Suppressor macrophage treated with lipopolysaccharide for 1 hour (primary cell): ENCODE measurements around the gene TSPAN7.

Experiments
- DNase-seq, 3 donors: peaks; one replicate each; pipeline ENCODE4 v3.0.0-alpha.2; 2020 to 2022

TSPAN7 gene

GRCh38 chrX:38649674-38650647 is 88.6 kb downstream of the TSPAN7 start:
- DNase-seq = no peak

GRCh38 chrX:38651625-38652601 is 90.6 kb downstream of the TSPAN7 start:
- no peak for DNase-seq

GRCh38 chrX:38652934-38653442 is 91.6 kb downstream of the TSPAN7 start:
- no peak for DNase-seq

- DNase-seq = peak; percentile 35 to 58 (median 46)
Measured at GRCh38 chrX:38654302-38654701, 93.0 kb downstream of the TSPAN7 start.

GRCh38 chrX:38656350-38656915 is 95.1 kb downstream of the TSPAN7 start:
- no peak for DNase-seq

- no peak for DNase-seq
Measured at GRCh38 chrX:38657562-38657961, 96.2 kb downstream of the TSPAN7 start.

- DNase-seq = no peak
Measured at GRCh38 chrX:38660395-38661102, 99.2 kb downstream of the TSPAN7 start.

- no peak for DNase-seq
Measured at GRCh38 chrX:38661103-38661441, 99.7 kb downstream of the TSPAN7 start.

- no peak for DNase-seq
Measured at GRCh38 chrX:38661561-38661960, 100.2 kb downstream of the TSPAN7 start.

GRCh38 chrX:38662640-38663039 is 101.3 kb downstream of the TSPAN7 start:
- DNase-seq = peak in 2 of 3 donors; percentile 24 to 25

GRCh38 chrX:38664285-38664684 is 102.9 kb downstream of the TSPAN7 start:
- DNase-seq = peak; percentile 35 to 61 (median 43)

- no peak for DNase-seq
Measured at GRCh38 chrX:38666909-38667308, 105.6 kb downstream of the TSPAN7 start.

- no peak for DNase-seq
Measured at GRCh38 chrX:38668771-38669170, 107.4 kb downstream of the TSPAN7 start.

GRCh38 chrX:38669428-38669827 is 108.1 kb downstream of the TSPAN7 start:
- peak; percentile 38 to 62 (median 50) for DNase-seq

- no peak for DNase-seq
Measured at GRCh38 chrX:38672646-38673045, 111.3 kb downstream of the TSPAN7 start.

GRCh38 chrX:38675856-38676255 is 114.5 kb downstream of the TSPAN7 start:
- DNase-seq = peak; percentile 53 to 69 (median 65)

GRCh38 chrX:38678183-38678582 is 116.8 kb downstream of the TSPAN7 start:
- no peak for DNase-seq

- peak; percentile 10 to 34 (median 21) for DNase-seq
Measured at GRCh38 chrX:38678821-38679220, 117.5 kb downstream of the TSPAN7 start.

GRCh38 chrX:38679695-38680094 is 118.4 kb downstream of the TSPAN7 start:
- no peak for DNase-seq

- no peak for DNase-seq
Measured at GRCh38 chrX:38682095-38682494, 120.8 kb downstream of the TSPAN7 start.

- peak in 1 of 3 donors; percentile 18 for DNase-seq
Measured at GRCh38 chrX:38692961-38693360, 131.6 kb downstream of the TSPAN7 start.

GRCh38 chrX:38694394-38694793 is 133.1 kb downstream of the TSPAN7 start:
- DNase-seq = no peak
